Liver (tissue), 9 donors: ENCODE results near the gene ADGRB2. TPM values are rescaled to one million over a fixed set of nuclear protein-coding genes. Genes with fewer than 3 reads are reported as not detected.

Source experiments
- DNase-seq: peaks from one replicate; pipeline ENCODE4 v3.0.0-alpha.2; 2017; ENCODE audit warnings: low spot score
- H3K27ac ChIP-seq, 2 donors: one replicate each; pipeline ENCODE4 v1.7.0; 2013; ENCODE audit warnings: inconsistent platforms in 2 of 2, low read length in 2 of 2, control low read depth in 1 of 2, low read depth in 1 of 2, mild to moderate bottlenecking in 1 of 2
- H3K27me3 ChIP-seq, 4 donors: one replicate each; pipeline versions ENCODE4 v1.6.1 to v1.7.0; 2013; ENCODE audit warnings: low read length in 3 of 4, inconsistent platforms in 1 of 4, mild to moderate bottlenecking in 1 of 4, moderate library complexity in 1 of 4; ENCODE audit not compliant: control insufficient read depth in 4 of 4, insufficient read depth in 4 of 4
- H3K36me3 ChIP-seq, 4 donors: one replicate each; pipeline versions ENCODE4 v1.6.1 to v1.7.0; 2013; ENCODE audit warnings: low read length in 3 of 4, mild to moderate bottlenecking in 3 of 4, low read depth in 1 of 4, moderate library complexity in 1 of 4; ENCODE audit not compliant: control insufficient read depth in 4 of 4, insufficient read depth in 3 of 4
- H3K4me1 ChIP-seq, 4 donors: one replicate each; pipeline versions ENCODE4 v1.6.1 to v1.7.0; 2013; ENCODE audit warnings: low read length in 3 of 4, mild to moderate bottlenecking in 3 of 4, moderate library complexity in 1 of 4; ENCODE audit not compliant: control insufficient read depth in 4 of 4, insufficient read depth in 4 of 4
- H3K4me3 ChIP-seq, 3 donors: one replicate each; pipeline versions ENCODE4 v1.6.1 to v1.7.0; 2013; ENCODE audit warnings: low read length in 3 of 3, control low read depth in 1 of 3, low read depth in 1 of 3, mild to moderate bottlenecking in 1 of 3
- H3K9ac ChIP-seq, 2 donors: one replicate each; pipeline ENCODE4 v1.7.0; 2013; ENCODE audit warnings: low read length in 2 of 2, mild to moderate bottlenecking in 2 of 2, moderate library complexity in 2 of 2, control low read depth in 1 of 2, low read depth in 1 of 2
- H3K9me3 ChIP-seq, 4 donors: one replicate each; pipeline versions ENCODE4 v1.6.1 to v1.7.0; 2013; ENCODE audit warnings: low read length in 3 of 4; ENCODE audit not compliant: control insufficient read depth in 4 of 4
- EGR1 ChIP-seq, 2 donors: IDR thresholded peaks; 2 replicates each; pipeline ENCODE4 v1.6.1; 2016 to 2018; ENCODE audit warnings: antibody characterized with exemption in 2 of 2, low read depth in 2 of 2
- FOXA2 ChIP-seq: IDR thresholded peaks from 2 replicates; pipeline ENCODE4 v1.6.1; 2016; ENCODE audit warnings: antibody characterized with exemption
- GABPA ChIP-seq, 2 donors: IDR thresholded peaks in 1 of 2; conservative IDR thresholded peaks in 1 of 2; 2 replicates each; pipeline ENCODE4 v1.6.1; 2016; ENCODE audit warnings: antibody characterized with exemption in 2 of 2, mild to moderate bottlenecking in 1 of 2, moderate library complexity in 1 of 2
- HNF4A ChIP-seq, 2 donors: conservative IDR thresholded peaks; 2 replicates each; pipeline ENCODE4 v1.6.1; 2016; ENCODE audit warnings: antibody characterized with exemption in 2 of 2, mild to moderate bottlenecking in 2 of 2
- HNF4G ChIP-seq: IDR thresholded peaks from 2 replicates; pipeline ENCODE4 v1.6.1; 2016; ENCODE audit warnings: antibody characterized with exemption
- JUND ChIP-seq, 2 donors: IDR thresholded peaks; 2 replicates each; pipeline ENCODE4 v1.6.1; 2016; ENCODE audit warnings: antibody characterized with exemption in 2 of 2
- NR2F2 ChIP-seq: IDR thresholded peaks from 2 replicates; pipeline ENCODE4 v1.6.1; 2016; ENCODE audit warnings: antibody characterized with exemption
- RAD21 ChIP-seq, 2 donors: IDR thresholded peaks; 2 replicates each; pipeline ENCODE4 v1.6.1; 2016; ENCODE audit warnings: antibody characterized with exemption in 2 of 2, mild to moderate bottlenecking in 2 of 2
- RXRA ChIP-seq, 2 donors: IDR thresholded peaks; 2 replicates each; pipeline ENCODE4 v1.6.1; 2017 to 2018; ENCODE audit warnings: antibody characterized with exemption in 2 of 2, mild to moderate bottlenecking in 1 of 2
- SP1 ChIP-seq: IDR thresholded peaks from 2 replicates; pipeline ENCODE4 v1.6.1; 2018; ENCODE audit warnings: antibody characterized with exemption, mild to moderate bottlenecking
- TAF1 ChIP-seq: conservative IDR thresholded peaks from 2 replicates; pipeline ENCODE4 v1.6.1; 2016; ENCODE audit warnings: antibody characterized with exemption, mild to moderate bottlenecking
- YY1 ChIP-seq: IDR thresholded peaks from 2 replicates; pipeline ENCODE4 v1.6.1; 2016; ENCODE audit warnings: antibody characterized with exemption, mild to moderate bottlenecking
- WGBS: extraction: QIAGEN DNeasy Blood & Tissue Kit; methylation state at CpG from one replicate; pipeline ENCODE4 v1.1.7; 2013; 5-methylcytosine and 5-hydroxymethylcytosine counted together
- polyA plus RNA-seq, 2 donors: library from polyadenylated mRNA; stranded (reverse) in 1 of 2; unstranded in 1 of 2; fragments of 200-250 nt in 1 of 2; fragments of >200 nt in 1 of 2; fragmentation: Nextera tagmentation in 1 of 2; extraction: Ambion mirVana in 1 of 2; gene quantifications; one replicate each; pipeline versions ENCODE4 v1.2.1 to v1.2.3, GENCODE V29; 2013 to 2015
- total RNA-seq, 2 donors: library from RNA; depleted of rRNA; stranded (reverse); fragments of >200 nt; gene quantifications; one replicate each; pipeline ENCODE4 v1.2.3, GENCODE V29; 2014
- TF ChIP-seq, protein P1 (sequence below): fragments of 150-350 bp; IDR thresholded peaks from 2 replicates; pipeline ENCODE4 v1.5.1; 2017; ENCODE audit warnings: improper control_type of control experiment, low read depth, low read length; ENCODE audit not compliant: missing input control
- TF ChIP-seq, protein P2 (sequence below): IDR thresholded peaks from 2 replicates; pipeline ENCODE4 v1.6.1; 2016; ENCODE audit warnings: antibody characterized with exemption
- TF ChIP-seq, protein P3 (sequence below): IDR thresholded peaks from 2 replicates; pipeline ENCODE4 v1.6.1; 2016; ENCODE audit warnings: antibody characterized with exemption, mild to moderate bottlenecking
- TF ChIP-seq, protein P4 (sequence below): IDR thresholded peaks from 2 replicates; pipeline ENCODE4 v1.6.1; 2016; ENCODE audit warnings: antibody characterized with exemption
- donor health status: healthy.
- donor health status: healthy.
- donor health status: healthy.
- donor health status: healthy.
- donor health status: healthy.

ADGRB2 gene
- total and polyA plus RNA-seq, 4 donors: under 0.01 to 0.05 (median 0.05) TPM; not detected in 1

DNA sequence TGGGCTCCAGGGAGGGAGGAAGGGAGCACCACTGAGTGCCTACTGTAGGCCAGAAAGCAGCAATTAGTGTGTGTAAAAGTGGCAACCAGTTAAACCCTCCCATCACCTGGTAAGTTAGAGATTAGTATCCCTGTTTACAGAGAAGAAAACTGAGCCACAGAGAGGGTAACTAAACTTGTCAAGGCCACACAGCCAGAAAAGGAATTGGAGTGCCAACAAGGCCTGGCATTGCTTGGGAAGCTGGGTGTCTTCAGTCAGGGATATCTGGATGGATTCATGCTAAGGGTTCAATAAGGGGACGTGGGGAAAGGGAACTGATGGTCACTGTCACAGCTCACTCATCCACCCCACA is 23.6 kb upstream of the ADGRB2 start:
- no peak for DNase-seq
- Histone ChIP-seq H3K27ac (no peak overlapping the region), H3K4me3 (no peak overlapping the region), H3K9ac (no peak overlapping the region), H3K9me3 (no peaks in the 10 kb centered on the region), H3K27me3 (no peaks in the 10 kb centered on the region), H3K4me1 (peaks cover 0 to 12% (median 6%) of the 10 kb centered on the region in 4 donors), H3K36me3 (no peaks in the 10 kb centered on the region)
- TF ChIP-seq, protein P1, sequence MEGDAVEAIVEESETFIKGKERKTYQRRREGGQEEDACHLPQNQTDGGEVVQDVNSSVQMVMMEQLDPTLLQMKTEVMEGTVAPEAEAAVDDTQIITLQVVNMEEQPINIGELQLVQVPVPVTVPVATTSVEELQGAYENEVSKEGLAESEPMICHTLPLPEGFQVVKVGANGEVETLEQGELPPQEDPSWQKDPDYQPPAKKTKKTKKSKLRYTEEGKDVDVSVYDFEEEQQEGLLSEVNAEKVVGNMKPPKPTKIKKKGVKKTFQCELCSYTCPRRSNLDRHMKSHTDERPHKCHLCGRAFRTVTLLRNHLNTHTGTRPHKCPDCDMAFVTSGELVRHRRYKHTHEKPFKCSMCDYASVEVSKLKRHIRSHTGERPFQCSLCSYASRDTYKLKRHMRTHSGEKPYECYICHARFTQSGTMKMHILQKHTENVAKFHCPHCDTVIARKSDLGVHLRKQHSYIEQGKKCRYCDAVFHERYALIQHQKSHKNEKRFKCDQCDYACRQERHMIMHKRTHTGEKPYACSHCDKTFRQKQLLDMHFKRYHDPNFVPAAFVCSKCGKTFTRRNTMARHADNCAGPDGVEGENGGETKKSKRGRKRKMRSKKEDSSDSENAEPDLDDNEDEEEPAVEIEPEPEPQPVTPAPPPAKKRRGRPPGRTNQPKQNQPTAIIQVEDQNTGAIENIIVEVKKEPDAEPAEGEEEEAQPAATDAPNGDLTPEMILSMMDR: no peak
- TF ChIP-seq NR2F2 (no peak), GABPA (IDR thresholded peaks at IDR 0.05 in 1 of 2, conservative IDR thresholded peaks at IDR 0.05 in 1 of 2) (no peak), EGR1 (IDR thresholded peaks at IDR 0.05; ENCODE audit: low read depth in 2 of 2) (no peak), JUND (IDR thresholded peaks at IDR 0.05) (no peak), SP1 (no peak), TAF1 (no peak)
- WGBS: 64% methylated on average over 1 of the region's 1 CpG

DNA sequence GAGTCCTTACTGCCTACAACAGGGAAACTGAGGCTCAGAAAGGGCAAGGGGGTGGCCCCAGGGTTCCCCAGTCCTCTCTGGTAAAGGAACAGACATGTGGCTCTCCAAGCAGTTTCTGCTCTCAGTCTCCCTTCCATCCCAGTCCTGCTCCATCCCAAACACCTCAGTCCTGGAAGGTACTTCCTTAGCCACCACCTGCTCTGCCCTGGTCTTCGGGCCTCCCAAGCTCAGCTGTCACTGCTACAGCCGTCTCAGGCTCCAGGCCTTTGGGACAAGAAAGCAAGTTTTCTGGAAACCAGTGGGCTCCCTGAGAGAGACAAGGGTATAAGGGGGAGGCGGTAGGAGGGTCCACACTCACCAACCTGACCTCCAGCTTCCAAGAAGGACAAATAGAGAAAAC is 23.1 kb upstream of the ADGRB2 start:
- Histone ChIP-seq H3K4me3 (no peak overlapping the region), H3K36me3 (no peaks in the 10 kb centered on the region), H3K4me1 (peaks cover 0 to 12% (median 6%) of the 10 kb centered on the region in 4 donors), H3K27ac (no peak overlapping the region), H3K9ac (no peak overlapping the region), H3K27me3 (no peaks in the 10 kb centered on the region), H3K9me3 (no peaks in the 10 kb centered on the region)
- 86% methylated on average over 3 of the region's 3 CpGs for WGBS
- no peak for DNase-seq
- TF ChIP-seq, protein P2, sequence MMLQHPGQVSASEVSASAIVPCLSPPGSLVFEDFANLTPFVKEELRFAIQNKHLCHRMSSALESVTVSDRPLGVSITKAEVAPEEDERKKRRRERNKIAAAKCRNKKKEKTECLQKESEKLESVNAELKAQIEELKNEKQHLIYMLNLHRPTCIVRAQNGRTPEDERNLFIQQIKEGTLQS: no peak
- TF ChIP-seq YY1 (no peak), HNF4A (conservative IDR thresholded peaks at IDR 0.05) (no peak), RXRA (IDR thresholded peaks at IDR 0.05) (no peak), EGR1 (IDR thresholded peaks at IDR 0.05; ENCODE audit: low read depth in 2 of 2) (no peak), FOXA2 (no peak), TAF1 (no peak), SP1 (no peak), NR2F2 (no peak), HNF4G (no peak), RAD21 (IDR thresholded peaks at IDR 0.05) (no peak)
- TF ChIP-seq, protein P3, sequence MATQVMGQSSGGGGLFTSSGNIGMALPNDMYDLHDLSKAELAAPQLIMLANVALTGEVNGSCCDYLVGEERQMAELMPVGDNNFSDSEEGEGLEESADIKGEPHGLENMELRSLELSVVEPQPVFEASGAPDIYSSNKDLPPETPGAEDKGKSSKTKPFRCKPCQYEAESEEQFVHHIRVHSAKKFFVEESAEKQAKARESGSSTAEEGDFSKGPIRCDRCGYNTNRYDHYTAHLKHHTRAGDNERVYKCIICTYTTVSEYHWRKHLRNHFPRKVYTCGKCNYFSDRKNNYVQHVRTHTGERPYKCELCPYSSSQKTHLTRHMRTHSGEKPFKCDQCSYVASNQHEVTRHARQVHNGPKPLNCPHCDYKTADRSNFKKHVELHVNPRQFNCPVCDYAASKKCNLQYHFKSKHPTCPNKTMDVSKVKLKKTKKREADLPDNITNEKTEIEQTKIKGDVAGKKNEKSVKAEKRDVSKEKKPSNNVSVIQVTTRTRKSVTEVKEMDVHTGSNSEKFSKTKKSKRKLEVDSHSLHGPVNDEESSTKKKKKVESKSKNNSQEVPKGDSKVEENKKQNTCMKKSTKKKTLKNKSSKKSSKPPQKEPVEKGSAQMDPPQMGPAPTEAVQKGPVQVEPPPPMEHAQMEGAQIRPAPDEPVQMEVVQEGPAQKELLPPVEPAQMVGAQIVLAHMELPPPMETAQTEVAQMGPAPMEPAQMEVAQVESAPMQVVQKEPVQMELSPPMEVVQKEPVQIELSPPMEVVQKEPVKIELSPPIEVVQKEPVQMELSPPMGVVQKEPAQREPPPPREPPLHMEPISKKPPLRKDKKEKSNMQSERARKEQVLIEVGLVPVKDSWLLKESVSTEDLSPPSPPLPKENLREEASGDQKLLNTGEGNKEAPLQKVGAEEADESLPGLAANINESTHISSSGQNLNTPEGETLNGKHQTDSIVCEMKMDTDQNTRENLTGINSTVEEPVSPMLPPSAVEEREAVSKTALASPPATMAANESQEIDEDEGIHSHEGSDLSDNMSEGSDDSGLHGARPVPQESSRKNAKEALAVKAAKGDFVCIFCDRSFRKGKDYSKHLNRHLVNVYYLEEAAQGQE: no peak
- TF ChIP-seq, protein P4, sequence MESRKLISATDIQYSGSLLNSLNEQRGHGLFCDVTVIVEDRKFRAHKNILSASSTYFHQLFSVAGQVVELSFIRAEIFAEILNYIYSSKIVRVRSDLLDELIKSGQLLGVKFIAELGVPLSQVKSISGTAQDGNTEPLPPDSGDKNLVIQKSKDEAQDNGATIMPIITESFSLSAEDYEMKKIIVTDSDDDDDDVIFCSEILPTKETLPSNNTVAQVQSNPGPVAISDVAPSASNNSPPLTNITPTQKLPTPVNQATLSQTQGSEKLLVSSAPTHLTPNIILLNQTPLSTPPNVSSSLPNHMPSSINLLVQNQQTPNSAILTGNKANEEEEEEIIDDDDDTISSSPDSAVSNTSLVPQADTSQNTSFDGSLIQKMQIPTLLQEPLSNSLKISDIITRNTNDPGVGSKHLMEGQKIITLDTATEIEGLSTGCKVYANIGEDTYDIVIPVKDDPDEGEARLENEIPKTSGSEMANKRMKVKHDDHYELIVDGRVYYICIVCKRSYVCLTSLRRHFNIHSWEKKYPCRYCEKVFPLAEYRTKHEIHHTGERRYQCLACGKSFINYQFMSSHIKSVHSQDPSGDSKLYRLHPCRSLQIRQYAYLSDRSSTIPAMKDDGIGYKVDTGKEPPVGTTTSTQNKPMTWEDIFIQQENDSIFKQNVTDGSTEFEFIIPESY: no peak
- TF ChIP-seq, protein P1: no peak
